Measurements from ENCODE around the gene SKOR1. TPM values are rescaled to one million over a fixed set of nuclear protein-coding genes. Genes with fewer than 3 reads are reported as not detected.

Gene SKOR1
- total RNA-seq, 2 donors from 2014 or later, result 0.42 to 0.48 TPM

DNA sequence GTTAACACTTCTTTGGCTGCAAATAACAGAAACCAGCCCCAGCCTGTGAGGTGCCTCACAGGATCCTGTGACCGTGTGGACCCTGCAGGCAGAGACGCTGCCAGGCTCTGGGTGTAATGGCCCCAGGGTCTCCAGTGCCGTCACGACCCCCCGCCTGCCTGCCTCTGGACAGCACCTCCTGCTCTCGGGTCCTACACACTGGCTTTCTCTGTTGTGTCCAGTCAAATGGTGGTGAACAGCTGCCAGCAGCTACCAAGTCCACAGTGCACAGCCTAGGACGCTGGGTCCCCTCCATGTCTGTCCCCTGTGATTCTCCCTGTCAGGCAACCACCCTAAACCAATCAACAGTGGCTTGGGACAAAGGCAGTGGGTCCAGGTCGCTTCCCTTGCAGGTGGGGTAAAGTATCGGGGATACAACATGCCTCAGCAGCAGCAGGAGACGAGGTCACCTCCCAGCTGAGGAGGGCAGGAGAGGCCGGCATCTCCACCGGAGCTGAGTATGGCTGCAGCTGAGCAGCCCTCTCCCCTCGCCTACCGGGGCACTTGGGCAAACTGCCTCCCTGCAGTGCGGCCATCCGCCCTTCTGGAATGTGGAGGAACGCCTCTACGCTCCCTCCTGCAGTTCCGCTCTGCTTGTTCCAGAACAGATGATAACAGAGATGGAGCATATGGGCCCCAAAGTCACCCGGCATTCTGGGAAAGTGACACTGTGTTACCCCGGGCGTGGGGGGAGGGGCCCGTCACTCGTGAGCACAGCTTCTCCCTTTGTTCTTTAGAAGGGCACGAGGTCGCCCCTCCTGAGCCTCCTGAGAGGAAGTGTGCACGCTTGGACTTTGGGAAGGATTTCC is 21.1 kb upstream of the SKOR1 start:
- DNase-seq (ENCODE audit: low spot score) (no peak), ATAC-seq (no peak)
- H3K27ac Mint-ChIP-seq, result no peak overlapping the region

DNA sequence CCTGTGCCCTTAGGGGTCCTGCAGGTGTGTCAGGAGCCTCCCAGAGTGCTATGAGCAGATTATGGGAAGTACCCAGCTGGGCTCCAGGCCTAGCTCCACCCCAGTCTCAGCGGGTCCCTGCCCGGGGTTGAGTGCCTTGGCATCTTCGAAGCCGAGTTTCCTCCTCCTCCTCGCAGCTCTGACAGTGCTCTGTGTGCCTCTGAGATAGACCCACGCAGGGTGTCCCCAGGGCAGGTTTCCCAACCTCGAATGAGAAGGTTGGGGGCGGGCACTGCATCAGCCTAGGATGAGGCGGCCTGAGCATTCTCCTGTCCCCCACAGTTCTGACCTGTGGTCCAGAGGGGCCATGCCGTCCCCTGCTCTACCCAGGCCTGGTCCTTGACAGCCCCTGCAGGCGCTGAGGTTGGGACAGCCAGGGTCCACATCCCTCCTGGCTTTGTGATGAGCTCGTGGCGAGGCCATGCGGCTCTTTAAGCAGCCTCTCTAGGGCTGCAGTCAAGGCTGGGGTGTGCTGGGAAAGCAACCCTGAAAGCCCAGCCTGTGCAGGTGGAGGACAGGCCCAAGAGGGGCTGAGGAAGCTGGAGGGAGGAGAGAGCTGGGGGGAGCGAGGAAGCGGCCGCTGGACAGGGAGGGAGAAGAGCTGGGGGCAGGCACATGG is 20.2 kb upstream of the SKOR1 start:
- no peaks in the 10 kb centered on the region for H3K9me3 Mint-ChIP-seq
- ATAC-seq (no peak), DNase-seq (ENCODE audit: low spot score) (no peak)
- H3K36me3 Mint-ChIP-seq, result no peaks in the 10 kb centered on the region
- H3K4me3 Mint-ChIP-seq, result no peak overlapping the region
- no peak overlapping the region for H3K27ac Mint-ChIP-seq
- no peaks in the 10 kb centered on the region for H3K4me1 Mint-ChIP-seq (ENCODE audit: low read depth in 2 of 2)
- no peaks in the 10 kb centered on the region for H3K27me3 Mint-ChIP-seq

More for the DNA sequence above, 21.1 kb upstream of the SKOR1 start:
- Mint-ChIP-seq H3K27me3 (no peaks in the 10 kb centered on the region), H3K9me3 (no peaks in the 10 kb centered on the region), H3K36me3 (no peaks in the 10 kb centered on the region), H3K4me1 (ENCODE audit: low read depth in 2 of 2) (no peaks in the 10 kb centered on the region), H3K4me3 (no peak overlapping the region)

DNA sequence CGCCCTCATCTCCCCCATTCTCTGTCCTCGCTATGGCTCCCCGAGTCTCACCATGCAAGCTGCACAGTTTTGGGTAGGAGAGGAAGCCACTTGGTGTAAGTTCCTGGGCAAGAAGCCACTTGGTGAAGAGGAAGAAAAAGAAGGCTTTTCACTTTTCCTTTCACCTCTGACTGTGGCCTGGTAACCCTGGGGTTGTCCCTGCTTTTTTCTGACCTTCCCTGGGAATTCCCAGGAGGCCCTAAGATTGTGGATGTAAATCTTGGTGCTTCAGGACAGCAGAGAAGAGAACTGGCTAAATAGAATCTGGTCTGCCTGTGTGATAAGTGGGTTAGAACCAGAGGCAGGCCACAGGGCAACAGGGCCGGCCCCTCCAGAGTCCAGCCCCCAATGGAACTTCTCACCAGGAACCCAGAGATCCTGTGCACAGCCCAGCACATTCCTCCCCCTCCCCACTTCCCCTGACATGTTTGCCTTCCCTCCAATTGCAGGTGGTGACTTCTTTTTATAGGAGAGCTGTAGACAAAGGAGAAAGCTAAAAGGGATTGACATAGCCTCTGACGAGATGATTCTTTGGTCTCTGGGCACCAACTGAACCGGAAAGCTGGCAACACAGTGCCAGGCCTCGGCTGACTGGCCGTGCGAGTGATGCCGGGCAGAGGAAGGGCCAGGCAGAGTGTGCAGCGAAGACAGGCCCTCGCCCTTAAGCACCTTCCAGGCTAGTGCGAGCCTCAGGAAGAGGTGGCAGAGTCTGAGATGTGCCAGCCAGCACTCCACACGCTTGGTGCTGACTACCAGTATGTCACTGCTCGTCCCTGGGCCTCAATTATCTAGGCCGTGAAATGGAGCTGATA is 19.4 kb upstream of the SKOR1 start:
- Mint-ChIP-seq H3K27ac (no peak overlapping the region), H3K36me3 (no peaks in the 10 kb centered on the region), H3K4me3 (no peak overlapping the region), H3K9me3 (no peaks in the 10 kb centered on the region), H3K27me3 (no peaks in the 10 kb centered on the region), H3K4me1 (ENCODE audit: low read depth in 2 of 2) (no peaks in the 10 kb centered on the region)
- ATAC-seq (no peak), DNase-seq (ENCODE audit: low spot score) (no peak)

DNA sequence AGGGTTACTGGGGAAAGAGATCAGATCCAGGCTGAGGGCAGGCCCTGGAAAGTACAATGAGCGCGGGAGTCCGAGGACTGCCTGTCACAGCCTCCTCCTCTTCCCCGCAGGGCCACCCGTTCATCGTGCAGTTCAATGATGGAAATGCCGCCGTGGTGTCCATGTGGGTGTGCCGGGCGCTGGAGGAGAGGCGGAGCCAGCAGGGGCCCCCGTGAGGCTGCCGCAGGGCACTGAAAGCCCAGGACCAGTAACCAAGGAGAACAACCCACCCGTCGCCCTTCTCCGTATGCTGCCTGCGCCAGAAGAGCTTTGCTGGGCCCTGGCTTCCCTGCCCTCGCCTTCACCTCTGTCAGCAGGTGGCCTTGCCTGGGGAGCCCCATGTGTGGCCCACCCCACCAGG is 18.8 kb upstream of the SKOR1 start:
- ATAC-seq, result no peak

DNA sequence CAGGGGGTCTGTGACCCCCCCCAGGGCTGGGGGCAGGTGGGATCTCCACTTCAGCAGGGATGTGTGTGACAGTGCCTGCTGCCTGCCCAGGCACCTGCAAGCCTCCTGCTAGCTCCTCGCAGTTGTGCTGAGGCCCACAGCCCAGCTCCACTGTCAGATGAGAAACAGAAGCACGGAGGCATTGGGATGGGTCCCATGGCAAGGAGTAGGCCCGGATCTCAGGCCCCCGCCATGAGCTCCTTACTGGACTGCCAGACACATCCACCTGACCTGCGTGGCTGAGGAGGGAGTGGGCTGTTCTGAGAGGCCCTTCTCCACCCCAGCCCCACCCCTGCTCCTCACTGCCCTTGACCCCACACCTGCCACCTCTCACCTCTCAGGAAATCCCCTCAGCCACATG is 18.2 kb upstream of the SKOR1 start:
- ATAC-seq, result no peak
- DNase-seq (ENCODE audit: low spot score), result no peak
- no peaks in the 10 kb centered on the region for H3K27me3 Mint-ChIP-seq
- no peaks in the 10 kb centered on the region for H3K4me1 Mint-ChIP-seq (ENCODE audit: low read depth in 2 of 2)
- H3K27ac Mint-ChIP-seq, result no peak overlapping the region
- no peaks in the 10 kb centered on the region for H3K9me3 Mint-ChIP-seq
- no peak overlapping the region for H3K4me3 Mint-ChIP-seq
- no peaks in the 10 kb centered on the region for H3K36me3 Mint-ChIP-seq

More for the DNA sequence above, 18.8 kb upstream of the SKOR1 start:
- Mint-ChIP-seq H3K4me1 (ENCODE audit: low read depth in 2 of 2) (no peaks in the 10 kb centered on the region), H3K27me3 (no peaks in the 10 kb centered on the region), H3K4me3 (no peak overlapping the region), H3K9me3 (no peaks in the 10 kb centered on the region), H3K27ac (no peak overlapping the region), H3K36me3 (no peaks in the 10 kb centered on the region)
- no peak for DNase-seq (ENCODE audit: low spot score)

DNA sequence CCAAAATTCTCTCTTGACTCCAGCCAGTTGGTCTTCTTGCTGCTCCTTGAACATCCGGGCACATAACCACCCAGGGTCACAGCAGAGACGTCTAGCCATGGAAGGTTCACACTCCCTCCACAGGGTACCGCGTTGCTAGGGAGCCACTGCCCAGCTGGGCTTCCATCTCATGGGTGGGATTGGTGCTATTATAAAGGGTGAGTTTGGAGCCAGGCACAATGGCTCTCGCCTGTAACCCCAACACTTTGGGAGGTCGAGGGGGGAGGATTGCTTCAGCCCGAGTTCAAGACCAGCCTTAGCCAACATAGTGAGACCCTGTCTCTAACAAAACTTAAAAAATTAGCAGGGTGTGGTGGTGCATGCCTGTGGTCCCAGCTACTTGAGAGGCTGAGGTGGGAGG is 17.5 kb upstream of the SKOR1 start:
- H3K4me1 Mint-ChIP-seq (ENCODE audit: low read depth in 2 of 2), result no peaks in the 10 kb centered on the region
- no peak overlapping the region for H3K27ac Mint-ChIP-seq
- no peak overlapping the region for H3K4me3 Mint-ChIP-seq
- DNase-seq (ENCODE audit: low spot score), result no peak
- no peaks in the 10 kb centered on the region for H3K36me3 Mint-ChIP-seq
- no peak for ATAC-seq
- H3K27me3 Mint-ChIP-seq, result no peaks in the 10 kb centered on the region
- no peaks in the 10 kb centered on the region for H3K9me3 Mint-ChIP-seq

DNA sequence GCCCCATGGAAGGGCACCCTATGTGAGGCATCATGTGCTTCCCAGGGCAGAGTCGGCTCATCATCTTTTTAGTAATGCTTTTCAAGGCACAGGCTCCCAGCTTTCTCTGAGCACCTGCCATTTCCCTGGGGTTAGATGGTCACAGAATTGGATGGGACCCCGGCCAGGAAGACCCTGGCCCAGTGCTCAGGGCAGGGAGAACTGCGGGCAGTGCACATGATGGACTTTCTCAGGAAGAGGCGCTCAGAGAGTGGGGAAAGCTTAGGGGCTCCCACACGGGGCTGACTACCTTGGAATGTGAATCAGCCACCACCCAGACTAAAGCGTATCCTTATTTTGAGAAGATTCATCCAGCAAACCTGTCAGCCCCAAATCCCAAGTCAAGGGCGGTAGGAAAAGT is 16.5 kb upstream of the SKOR1 start:
- Mint-ChIP-seq H3K9me3 (no peaks in the 10 kb centered on the region), H3K36me3 (no peaks in the 10 kb centered on the region)

DNA sequence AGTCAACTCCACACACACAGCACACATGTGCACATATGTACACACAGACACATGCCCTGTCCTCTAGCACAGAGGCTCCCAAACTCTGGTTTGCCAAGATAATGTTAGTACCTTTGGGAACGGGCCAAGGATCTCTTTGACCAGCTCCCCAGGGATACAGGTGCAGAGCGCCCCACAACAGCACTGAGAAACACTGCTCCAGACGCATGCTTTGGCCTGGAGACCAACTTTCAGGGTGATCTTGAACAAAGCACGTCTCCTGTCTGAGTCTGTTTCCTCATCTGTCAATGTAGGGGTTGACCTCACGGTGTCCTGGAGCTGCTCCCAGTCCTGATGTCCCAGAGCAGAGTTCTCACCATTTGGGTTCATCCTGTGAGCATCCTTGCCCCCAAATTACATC is 15.9 kb upstream of the SKOR1 start:
- DNase-seq (ENCODE audit: low spot score) (no peak), ATAC-seq (no peak)
- Mint-ChIP-seq H3K4me1 (ENCODE audit: low read depth in 2 of 2) (no peaks in the 10 kb centered on the region), H3K9me3 (no peaks in the 10 kb centered on the region), H3K27me3 (no peaks in the 10 kb centered on the region), H3K36me3 (no peaks in the 10 kb centered on the region), H3K27ac (no peak overlapping the region), H3K4me3 (no peak overlapping the region)

More for the DNA sequence above, 16.5 kb upstream of the SKOR1 start:
- ATAC-seq (no peak), DNase-seq (ENCODE audit: low spot score) (no peak)
- Mint-ChIP-seq H3K4me3 (no peak overlapping the region), H3K4me1 (ENCODE audit: low read depth in 2 of 2) (no peaks in the 10 kb centered on the region), H3K27ac (no peak overlapping the region), H3K27me3 (no peaks in the 10 kb centered on the region)

DNA sequence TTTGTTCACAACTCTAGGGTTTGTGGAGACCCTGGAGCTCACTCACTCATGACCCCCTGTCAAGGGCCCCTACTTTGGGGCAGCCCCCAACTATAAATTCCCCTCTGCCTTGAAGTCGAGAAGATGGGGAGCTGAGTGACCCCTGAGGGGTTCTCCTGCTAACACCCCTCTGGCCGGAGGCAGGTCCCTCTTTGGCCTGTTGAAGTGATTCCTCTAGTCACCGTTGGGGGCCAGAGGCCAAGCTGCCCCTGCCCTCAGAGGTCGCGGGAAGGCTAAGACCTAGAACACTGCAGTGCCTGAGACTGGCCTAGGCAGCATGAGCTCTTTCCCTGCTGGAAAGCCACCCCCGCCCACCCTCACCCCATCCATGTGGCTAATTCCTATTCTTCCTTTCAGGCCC is 15.4 kb upstream of the SKOR1 start:
- no peaks in the 10 kb centered on the region for H3K27me3 Mint-ChIP-seq
- H3K9me3 Mint-ChIP-seq, result no peaks in the 10 kb centered on the region
- H3K4me3 Mint-ChIP-seq, result no peak overlapping the region
- ATAC-seq, result no peak
- no peaks in the 10 kb centered on the region for H3K4me1 Mint-ChIP-seq (ENCODE audit: low read depth in 2 of 2)
- no peaks in the 10 kb centered on the region for H3K36me3 Mint-ChIP-seq
- no peak overlapping the region for H3K27ac Mint-ChIP-seq
- no peak for DNase-seq (ENCODE audit: low spot score)

DNA sequence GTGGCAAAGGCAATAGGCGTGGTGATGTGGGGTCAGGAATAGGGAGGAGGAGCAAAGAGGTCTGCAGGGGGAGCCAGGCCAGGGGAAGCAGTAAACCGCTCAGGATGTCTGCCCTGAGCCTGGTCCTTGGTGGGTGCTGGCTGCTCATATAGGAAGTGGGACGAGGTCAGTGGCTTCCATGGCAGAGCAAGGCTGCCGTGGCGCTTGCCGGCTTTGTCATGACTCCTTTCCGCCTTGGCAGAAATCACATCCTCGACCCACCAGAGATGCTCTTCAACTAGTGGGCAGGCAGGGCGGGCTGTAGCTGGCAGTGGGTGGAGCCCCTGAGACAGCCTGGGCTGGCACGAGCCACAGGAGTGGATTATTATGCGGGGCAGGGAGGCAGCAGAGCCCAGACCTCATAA is 13.1 kb upstream of the SKOR1 start:
- no peaks in the 10 kb centered on the region for H3K9me3 Mint-ChIP-seq
- ATAC-seq, result no peak
- no peak overlapping the region for H3K4me3 Mint-ChIP-seq
- no peaks in the 10 kb centered on the region for H3K4me1 Mint-ChIP-seq (ENCODE audit: low read depth in 2 of 2)
- H3K27me3 Mint-ChIP-seq, result peaks cover 3 to 8% of the 10 kb centered on the region in 2 donors
- H3K36me3 Mint-ChIP-seq, result no peaks in the 10 kb centered on the region
- no peak for DNase-seq (ENCODE audit: low spot score)
- H3K27ac Mint-ChIP-seq, result no peak overlapping the region

DNA sequence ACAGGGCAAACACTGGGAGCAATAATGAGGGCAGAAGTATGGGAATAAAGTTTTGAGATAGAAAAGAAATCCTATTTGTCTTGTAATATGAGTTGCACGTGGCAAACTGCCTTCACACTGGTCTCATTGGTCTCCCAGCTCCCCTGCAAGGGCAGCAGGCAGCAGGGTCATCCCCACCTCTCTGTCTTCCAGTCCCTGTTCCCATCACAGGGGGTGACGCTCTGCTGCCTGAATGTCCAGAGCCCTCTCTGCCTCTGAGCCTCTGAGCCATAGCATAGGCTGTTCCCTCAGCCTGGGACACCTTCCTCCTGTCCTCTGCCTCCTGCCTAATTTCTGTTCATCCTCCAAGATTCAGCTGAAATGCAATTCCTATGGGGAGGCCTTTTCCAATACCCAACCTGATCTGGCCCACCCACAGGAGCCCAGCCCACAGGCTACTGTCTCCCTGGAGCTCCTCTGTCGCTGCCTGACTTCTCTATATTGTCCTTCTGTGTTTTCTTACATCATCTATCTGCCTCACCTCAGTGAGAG is 12.1 kb upstream of the SKOR1 start:
- ATAC-seq (no peak), DNase-seq (ENCODE audit: low spot score) (no peak)
- H3K4me3 Mint-ChIP-seq, result no peak overlapping the region
- H3K27ac Mint-ChIP-seq, result no peak overlapping the region
- H3K4me1 Mint-ChIP-seq (ENCODE audit: low read depth in 2 of 2), result no peaks in the 10 kb centered on the region
- H3K9me3 Mint-ChIP-seq, result no peaks in the 10 kb centered on the region
- peaks cover 7 to 12% of the 10 kb centered on the region in 2 donors for H3K27me3 Mint-ChIP-seq
- no peaks in the 10 kb centered on the region for H3K36me3 Mint-ChIP-seq

DNA sequence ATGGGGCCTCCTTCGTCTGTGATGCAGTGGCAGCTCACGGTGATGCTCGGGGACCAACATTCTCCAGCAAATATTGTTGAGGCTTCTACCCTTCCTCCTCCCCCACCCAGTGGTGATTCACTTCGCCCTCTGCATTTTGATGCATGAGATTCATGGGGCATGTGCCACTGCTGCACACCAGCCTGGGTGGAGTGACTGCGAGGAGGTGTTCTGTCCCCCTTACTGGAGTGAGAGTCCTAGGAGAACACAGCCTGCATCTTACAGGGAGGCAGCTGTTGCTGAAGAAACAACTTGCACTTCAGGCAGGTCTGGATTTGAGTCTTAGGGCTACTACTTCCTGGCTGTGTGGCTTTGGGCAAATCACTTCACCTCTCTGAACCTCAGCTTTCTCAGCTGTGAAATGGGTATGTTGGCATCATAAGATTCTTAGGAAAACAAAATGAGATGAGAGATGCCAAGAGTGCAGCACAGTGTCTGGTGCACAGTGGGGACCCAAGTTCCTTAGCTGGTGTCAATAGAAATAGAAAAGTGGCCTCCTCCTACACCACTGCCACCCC is 10.2 kb upstream of the SKOR1 start:
- H3K4me1 Mint-ChIP-seq (ENCODE audit: low read depth in 2 of 2), result no peaks in the 10 kb centered on the region
- no peaks in the 10 kb centered on the region for H3K9me3 Mint-ChIP-seq
- H3K27me3 Mint-ChIP-seq, result peaks cover 11 to 16% of the 10 kb centered on the region in 2 donors
- ATAC-seq (no peak), DNase-seq (ENCODE audit: low spot score) (no peak)
- H3K36me3 Mint-ChIP-seq, result no peaks in the 10 kb centered on the region
- no peak overlapping the region for H3K4me3 Mint-ChIP-seq
- H3K27ac Mint-ChIP-seq, result no peak overlapping the region

DNA sequence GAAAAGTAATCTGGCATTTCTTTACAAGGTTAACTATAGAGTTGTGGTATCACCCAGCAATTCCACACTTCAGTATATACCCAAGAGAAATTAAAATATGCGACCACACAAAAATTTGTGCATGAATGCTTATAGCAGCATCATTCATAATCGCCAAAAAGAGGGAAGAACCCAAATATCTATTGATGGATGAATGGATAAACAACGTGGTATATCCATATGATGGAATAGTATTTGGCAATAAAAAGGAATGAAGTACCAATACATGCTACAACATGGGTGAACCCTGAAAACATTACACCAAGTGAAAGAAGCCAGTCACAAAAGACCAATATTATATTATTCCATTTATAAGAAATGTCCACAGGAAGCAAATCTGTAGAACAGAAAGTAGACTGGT is 8.6 kb upstream of the SKOR1 start:
- H3K4me1 Mint-ChIP-seq (ENCODE audit: low read depth in 2 of 2), result peaks cover 4 to 7% of the 10 kb centered on the region in 2 donors
- H3K36me3 Mint-ChIP-seq, result no peaks in the 10 kb centered on the region
- no peak overlapping the region for H3K4me3 Mint-ChIP-seq
- H3K27ac Mint-ChIP-seq, result no peak overlapping the region
- H3K9me3 Mint-ChIP-seq, result no peaks in the 10 kb centered on the region
- peaks cover 23% of the 10 kb centered on the region in 2 donors for H3K27me3 Mint-ChIP-seq
- DNase-seq (ENCODE audit: low spot score) (no peak), ATAC-seq (no peak)

Data from natural killer cell treated with Interleukin-12 subunit alpha and Interleukin-12 subunit beta and Interleukin-15 and Interleukin-18, amount 100 ng/mL, for 72 hours (primary cell).